Activated naive CD8-positive, alpha-beta T cell (primary cell): ENCODE data around the gene ZSWIM9.

ENCODE experiments used
- H3K27ac Mint-ChIP-seq: one replicate; pipeline ENCODE4 v1.8.0; 2021; ENCODE audit warnings: mixed read lengths
- H3K27me3 Mint-ChIP-seq: one replicate; pipeline ENCODE4 v1.8.0; 2021; ENCODE audit warnings: mixed read lengths
- H3K36me3 Mint-ChIP-seq: one replicate; pipeline ENCODE4 v1.8.0; 2021; ENCODE audit warnings: mixed read lengths
- H3K4me1 Mint-ChIP-seq: one replicate; pipeline ENCODE4 v1.8.0; 2021; ENCODE audit warnings: low read depth, mixed read lengths
- H3K4me3 Mint-ChIP-seq: one replicate; pipeline ENCODE4 v1.8.0; 2021; ENCODE audit warnings: mild to moderate bottlenecking, mixed read lengths
- H3K9me3 Mint-ChIP-seq: one replicate; pipeline ENCODE4 v1.8.0; 2021; ENCODE audit warnings: low read depth, mixed read lengths

ZSWIM9 gene

DNA sequence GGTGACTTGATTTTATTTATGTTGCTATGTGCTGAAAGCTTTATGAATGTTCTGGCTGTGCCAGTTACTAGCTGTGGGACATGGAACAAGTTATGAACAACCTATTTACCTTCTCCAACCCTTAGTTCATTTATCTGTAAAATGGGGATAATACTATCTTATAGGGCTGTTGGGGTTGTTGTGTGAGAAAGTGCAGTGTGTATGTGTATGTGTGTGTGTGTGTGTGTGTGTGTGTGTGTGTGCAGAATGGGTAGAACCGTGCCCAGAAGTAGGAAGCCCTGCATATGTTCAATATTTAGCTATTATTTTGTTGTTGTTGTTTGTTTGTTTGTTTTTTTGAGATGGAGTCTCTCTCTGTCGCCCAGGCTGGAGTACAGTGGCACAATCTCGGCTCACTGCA lies 20.4 kb downstream of the ZSWIM9 start:
- H3K4me3 Mint-ChIP-seq, result no peak overlapping the region
- no peaks in the 10 kb centered on the region for H3K27me3 Mint-ChIP-seq
- H3K4me1 Mint-ChIP-seq, result peaks cover 5% of the 10 kb centered on the region
- H3K27ac Mint-ChIP-seq, result no peak overlapping the region
- no peaks in the 10 kb centered on the region for H3K9me3 Mint-ChIP-seq
- H3K36me3 Mint-ChIP-seq, result peaks cover 5% of the 10 kb centered on the region

DNA sequence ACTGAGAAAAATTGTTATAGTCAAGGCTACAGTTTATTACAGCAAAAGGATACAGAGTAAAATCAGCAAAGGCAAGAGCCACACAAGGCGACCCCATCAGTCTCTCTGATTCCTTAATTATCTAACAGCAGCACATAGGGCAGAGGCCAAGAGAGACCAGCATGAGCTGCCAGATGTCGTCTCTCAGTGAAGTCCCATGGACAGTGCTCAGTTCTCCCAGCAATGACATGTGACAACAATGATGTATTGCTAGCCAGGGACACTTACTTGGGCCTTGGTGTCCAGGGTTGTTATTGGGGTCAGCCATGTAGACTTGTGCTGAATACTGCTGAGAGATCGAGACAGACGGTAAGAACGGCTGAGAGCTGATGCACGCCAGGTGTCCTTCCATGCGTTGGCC lies 22.3 kb downstream of the ZSWIM9 start:
- Mint-ChIP-seq H3K4me3 (no peak overlapping the region), H3K27ac (no peak overlapping the region), H3K27me3 (no peaks in the 10 kb centered on the region), H3K36me3 (peaks cover 5% of the 10 kb centered on the region), H3K4me1 (peaks cover 8% of the 10 kb centered on the region), H3K9me3 (no peaks in the 10 kb centered on the region)

DNA sequence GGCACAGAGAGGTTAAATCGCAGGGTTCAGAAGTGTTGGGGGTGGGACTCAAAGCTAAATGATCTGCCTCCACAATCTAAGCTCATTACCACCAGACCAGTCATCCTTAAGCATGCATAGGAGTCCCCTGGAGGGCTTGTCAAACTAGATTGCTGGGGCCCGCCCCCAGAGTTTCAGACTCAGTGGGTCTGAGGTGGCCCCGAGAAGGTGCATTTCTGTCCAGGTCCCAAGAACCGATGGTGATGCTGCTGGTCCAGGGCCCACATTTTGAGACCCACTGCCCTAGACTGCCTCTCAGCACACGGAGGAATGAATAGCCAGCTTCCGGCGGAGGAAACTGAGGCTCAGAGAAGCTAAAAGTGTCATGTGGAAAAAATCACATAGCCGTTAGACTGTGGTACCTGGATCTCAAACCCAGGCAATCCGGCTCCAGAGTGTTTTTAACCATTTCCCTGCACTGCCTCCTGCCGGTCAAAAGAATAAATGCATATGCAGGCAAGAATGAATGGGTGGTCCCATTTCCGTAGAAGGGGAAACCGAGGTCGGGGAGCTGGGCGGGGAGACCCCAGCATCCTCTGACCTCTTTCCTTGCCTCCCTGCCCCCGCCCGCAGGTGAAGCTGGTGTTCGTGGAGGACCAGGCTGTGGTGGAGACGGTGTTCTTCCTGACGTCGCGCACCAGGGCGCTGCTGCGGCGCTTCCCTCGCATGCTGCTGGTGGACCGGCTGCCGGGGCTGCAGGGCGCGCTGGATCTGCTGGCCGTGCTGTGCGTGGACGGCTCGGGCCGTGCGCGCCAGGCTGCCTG lies 23.8 kb downstream of the ZSWIM9 start:
- H3K9me3 Mint-ChIP-seq, result no peaks in the 10 kb centered on the region
- H3K27me3 Mint-ChIP-seq, result no peaks in the 10 kb centered on the region
- H3K4me1 Mint-ChIP-seq, result peaks cover 8% of the 10 kb centered on the region
- no peaks in the 10 kb centered on the region for H3K36me3 Mint-ChIP-seq
- no peak overlapping the region for H3K4me3 Mint-ChIP-seq
- no peak overlapping the region for H3K27ac Mint-ChIP-seq

DNA sequence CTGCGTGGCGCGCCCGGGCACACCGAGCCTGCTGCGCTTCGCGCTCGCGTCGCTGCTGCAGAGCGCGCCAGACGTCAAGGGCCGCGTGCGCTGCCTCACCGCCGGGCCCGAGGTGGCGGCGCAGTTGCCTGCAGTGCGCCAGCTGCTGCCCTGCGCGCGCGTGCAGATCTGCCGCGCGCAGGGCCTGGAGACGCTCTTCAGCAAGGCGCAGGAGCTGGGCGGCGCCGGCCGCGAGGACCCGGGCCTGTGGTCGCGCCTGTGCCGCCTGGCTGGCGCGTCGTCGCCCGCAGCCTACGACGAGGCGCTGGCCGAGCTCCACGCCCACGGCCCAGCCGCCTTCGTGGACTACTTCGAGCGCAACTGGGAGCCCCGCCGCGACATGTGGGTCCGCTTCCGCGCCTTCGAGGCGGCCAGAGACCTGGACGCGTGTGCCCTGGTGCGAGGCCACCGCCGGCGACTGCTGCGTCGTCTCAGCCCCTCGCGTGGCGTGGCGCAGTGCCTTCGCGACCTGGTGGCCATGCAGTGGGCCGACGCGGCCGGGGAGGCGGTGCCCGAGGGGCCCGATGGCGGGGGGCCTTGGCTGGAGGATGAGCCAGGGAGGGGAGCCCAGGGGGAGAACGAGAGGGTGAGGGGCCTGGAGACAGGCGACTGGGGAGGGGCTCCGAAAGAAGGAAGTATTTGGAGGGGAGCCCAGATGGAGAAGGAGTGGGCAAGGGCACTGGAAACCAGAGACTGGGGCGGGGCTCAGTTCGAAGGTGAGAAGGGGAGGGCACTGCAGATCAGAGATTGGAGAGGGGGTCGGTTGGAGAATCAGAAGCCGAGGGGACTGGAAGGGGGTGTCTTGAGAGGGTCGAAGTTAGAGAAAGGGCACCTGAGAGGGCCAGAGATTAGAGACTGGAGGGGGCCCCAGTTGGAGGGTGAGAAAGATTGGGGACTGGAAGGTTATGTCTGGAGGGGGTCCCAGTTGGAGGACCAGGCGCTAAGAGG lies 24.7 kb downstream of the ZSWIM9 start:
- Mint-ChIP-seq H3K4me1 (peaks cover 12% of the 10 kb centered on the region), H3K9me3 (no peaks in the 10 kb centered on the region), H3K27me3 (no peaks in the 10 kb centered on the region), H3K27ac (no peak overlapping the region), H3K36me3 (peaks cover 3% of the 10 kb centered on the region), H3K4me3 (no peak overlapping the region)

DNA sequence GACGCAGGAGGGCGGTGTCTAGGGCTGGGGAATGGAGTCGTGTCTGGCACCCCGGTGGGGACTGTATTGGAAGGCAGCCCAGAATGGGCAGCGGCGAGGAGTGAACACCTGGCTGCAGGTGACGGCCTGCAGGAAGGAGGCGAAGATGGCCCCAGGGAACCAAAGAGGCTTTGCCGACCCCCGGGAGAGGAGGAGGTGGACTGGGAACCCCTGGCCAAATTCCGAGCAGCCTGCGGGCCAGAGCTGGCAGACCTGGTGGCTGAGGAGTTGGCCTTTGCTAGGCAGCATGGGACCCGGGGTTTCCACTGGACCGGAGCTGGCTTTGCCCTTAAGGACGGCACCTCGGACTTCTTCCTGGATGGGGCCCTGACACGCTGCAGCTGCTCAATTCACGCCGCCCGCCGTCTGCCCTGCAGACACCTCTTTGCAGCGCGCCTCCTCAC lies 25.9 kb downstream of the ZSWIM9 start:
- Mint-ChIP-seq H3K4me1 (peaks cover 11% of the 10 kb centered on the region), H3K27me3 (no peaks in the 10 kb centered on the region), H3K4me3 (no peak overlapping the region), H3K27ac (no peak overlapping the region), H3K9me3 (no peaks in the 10 kb centered on the region), H3K36me3 (peaks cover 3% of the 10 kb centered on the region)

DNA sequence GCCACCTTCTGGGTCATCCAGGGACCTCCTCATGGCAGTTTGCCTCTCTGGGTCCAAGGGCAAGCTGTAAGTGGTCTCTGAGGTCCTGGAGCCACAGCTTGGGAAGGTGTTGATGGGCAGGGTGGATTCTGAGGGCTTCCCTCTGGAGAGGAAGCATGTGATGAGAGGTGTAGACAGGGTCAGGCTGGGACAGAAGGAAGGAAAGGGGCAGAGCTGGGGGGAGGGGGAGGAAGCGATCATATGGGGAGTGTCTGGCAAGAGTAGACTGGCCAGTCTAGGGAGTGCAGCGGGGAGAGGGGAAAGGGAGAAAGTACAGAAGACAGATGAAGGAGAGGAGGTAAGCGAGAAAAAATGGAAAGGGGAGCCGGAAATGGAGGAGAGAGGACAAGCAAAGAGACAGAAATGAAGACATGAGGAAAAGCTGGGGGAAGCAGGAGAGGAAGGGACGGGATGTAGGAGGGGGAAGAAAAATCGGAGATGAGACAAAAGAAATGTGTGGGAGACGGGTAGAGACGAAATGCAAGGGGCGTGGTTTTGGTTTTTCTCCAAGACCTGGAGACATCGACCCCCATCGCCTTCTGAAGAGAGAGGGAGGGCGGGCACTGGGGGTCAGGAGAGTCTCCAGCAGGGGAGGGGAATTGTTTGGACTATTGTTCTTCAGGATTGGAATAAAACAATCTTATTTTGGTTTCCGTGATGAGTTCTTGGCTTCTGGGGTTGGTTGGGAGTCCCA lies 26.6 kb downstream of the ZSWIM9 start:
- H3K27ac Mint-ChIP-seq, result no peak overlapping the region
- H3K27me3 Mint-ChIP-seq, result no peaks in the 10 kb centered on the region
- H3K4me3 Mint-ChIP-seq, result no peak overlapping the region
- peaks cover 14% of the 10 kb centered on the region for H3K4me1 Mint-ChIP-seq
- peaks cover 3% of the 10 kb centered on the region for H3K36me3 Mint-ChIP-seq
- H3K9me3 Mint-ChIP-seq, result no peaks in the 10 kb centered on the region

DNA sequence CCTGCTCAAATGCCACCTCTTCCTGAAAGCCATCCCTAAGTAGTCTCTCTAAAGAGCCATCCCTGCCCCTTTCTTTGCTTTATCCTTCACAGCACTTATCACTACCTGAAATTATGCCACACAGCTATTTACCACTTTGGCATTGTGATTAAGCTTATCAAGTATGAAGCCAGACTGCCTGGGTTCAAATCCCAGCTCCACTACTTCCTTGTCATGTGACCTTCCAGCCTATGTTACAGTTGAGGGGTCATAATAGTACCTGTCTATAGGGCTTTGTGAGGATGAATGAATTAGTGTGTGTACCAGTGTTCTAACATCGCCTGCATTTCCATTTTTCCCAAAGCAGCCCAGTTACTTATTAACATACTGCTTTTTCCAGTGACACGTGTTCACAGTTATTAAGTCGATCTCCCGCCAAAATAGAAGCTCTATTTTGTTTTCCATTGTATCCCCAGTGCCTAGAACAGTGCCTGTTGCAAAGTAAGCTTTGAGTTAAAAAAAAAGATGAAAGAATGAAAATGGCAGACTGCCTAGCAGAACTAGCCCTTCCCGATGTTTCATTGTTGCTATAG lies 32.8 kb downstream of the ZSWIM9 start:
- Mint-ChIP-seq H3K27ac (no peak overlapping the region), H3K9me3 (no peaks in the 10 kb centered on the region), H3K4me1 (peaks cover 29% of the 10 kb centered on the region), H3K4me3 (no peak overlapping the region), H3K27me3 (no peaks in the 10 kb centered on the region), H3K36me3 (peaks cover 3% of the 10 kb centered on the region)

DNA sequence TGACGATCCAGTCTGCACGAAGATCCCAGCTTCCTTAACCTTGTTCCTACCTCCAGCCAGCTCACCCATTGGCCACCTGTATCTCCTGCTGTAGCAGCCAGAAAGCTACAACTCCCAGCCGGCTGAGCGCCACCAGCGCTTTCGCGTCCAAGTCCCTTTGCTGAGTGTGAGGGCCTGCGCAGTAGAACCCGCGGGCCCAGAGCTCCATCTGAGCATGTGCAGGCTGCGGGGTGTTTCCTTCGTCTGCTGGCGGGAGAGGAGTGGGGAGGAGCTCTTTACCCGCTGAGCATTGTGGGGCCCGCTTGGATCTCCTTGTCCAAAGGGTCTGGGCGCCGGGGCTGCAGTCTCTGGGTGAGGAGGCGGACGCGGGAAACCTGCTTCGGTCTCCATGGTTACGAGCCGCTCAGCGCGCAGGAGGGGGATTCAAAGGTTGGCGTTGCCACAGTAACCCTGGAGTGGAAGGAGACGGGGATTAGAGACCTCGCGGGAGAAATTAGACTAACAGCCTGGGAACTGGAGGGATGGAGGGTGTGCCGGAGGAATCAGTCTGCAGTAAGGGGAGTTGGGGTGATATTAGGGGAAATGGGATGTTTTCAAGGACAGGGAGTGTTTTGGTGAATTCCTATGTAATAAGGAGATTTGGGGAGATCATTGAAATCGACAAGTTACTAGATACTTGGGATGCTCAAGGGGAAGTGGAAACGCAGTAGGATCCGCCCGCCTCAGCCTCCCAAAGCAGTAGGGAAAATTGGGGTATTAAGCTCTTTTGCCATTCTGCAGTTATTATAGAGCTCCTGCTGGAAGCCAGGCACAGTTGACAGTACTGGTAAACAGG lies 33.5 kb downstream of the ZSWIM9 start:
- Mint-ChIP-seq H3K4me3 (no peak overlapping the region), H3K9me3 (no peaks in the 10 kb centered on the region), H3K36me3 (peaks cover 3% of the 10 kb centered on the region), H3K27me3 (no peaks in the 10 kb centered on the region), H3K27ac (no peak overlapping the region), H3K4me1 (peaks cover 31% of the 10 kb centered on the region)

DNA sequence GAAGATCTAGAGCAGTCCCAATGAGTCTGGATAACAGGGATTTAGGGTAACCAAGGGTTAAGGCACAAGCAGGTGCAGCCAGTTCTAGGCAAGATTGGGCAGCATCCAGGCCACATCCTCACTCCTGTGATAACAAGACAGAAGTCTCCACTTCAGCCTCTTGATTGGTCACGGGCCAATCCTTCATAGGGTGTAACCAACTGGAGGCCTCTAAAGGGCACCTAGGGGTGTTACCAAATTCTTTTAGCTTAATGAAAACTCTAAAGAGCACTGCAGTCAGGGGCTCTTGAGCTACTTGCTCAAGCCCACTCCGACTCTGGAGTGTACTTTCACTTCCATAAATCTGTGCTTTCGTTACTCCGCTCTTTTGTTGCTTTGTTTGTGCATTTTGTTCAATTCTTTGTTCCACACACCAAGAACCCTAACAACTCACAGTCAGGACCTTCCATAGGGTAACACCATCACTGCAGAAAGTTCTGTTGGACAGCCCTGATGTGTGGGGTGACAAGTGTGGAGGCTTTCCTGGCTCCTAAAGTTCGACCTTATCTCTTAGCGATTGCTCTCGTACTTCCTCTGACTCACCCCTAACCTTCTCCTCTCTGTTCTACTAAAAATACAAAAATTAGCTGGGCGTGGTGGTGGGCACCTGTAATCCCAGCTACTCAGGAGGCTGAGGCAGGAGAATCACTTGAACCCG lies 36.1 kb downstream of the ZSWIM9 start:
- H3K4me1 Mint-ChIP-seq, result peaks cover 42% of the 10 kb centered on the region
- H3K9me3 Mint-ChIP-seq, result no peaks in the 10 kb centered on the region
- H3K36me3 Mint-ChIP-seq, result peaks cover 8% of the 10 kb centered on the region
- H3K4me3 Mint-ChIP-seq, result peak overlapping the region; percentile 5
- no peaks in the 10 kb centered on the region for H3K27me3 Mint-ChIP-seq
- H3K27ac Mint-ChIP-seq, result peak overlapping the region; percentile 56

DNA sequence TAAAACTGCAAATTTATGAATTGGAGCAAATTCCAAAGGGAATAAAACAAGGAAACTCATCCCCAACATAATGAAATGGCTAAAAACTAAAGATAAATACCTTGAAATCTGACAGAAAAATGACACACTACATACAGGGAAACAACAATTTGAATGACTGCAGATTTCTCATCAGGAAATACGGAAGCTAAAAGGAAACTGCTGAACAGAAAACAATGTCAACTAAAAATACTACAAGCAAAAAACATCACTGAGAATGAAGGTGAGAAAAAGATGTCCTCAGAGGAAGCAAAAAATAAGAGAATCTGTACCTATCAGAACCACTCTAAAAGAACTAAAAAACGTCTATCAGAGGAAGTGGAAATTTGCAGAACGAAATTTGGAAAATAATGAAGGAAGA lies 39.5 kb downstream of the ZSWIM9 start:
- no peaks in the 10 kb centered on the region for H3K27me3 Mint-ChIP-seq
- H3K27ac Mint-ChIP-seq, result peak overlapping the region; percentile 80
- no peaks in the 10 kb centered on the region for H3K9me3 Mint-ChIP-seq
- H3K36me3 Mint-ChIP-seq, result peaks cover 13% of the 10 kb centered on the region
- no peak overlapping the region for H3K4me3 Mint-ChIP-seq
- peaks cover 37% of the 10 kb centered on the region for H3K4me1 Mint-ChIP-seq

DNA sequence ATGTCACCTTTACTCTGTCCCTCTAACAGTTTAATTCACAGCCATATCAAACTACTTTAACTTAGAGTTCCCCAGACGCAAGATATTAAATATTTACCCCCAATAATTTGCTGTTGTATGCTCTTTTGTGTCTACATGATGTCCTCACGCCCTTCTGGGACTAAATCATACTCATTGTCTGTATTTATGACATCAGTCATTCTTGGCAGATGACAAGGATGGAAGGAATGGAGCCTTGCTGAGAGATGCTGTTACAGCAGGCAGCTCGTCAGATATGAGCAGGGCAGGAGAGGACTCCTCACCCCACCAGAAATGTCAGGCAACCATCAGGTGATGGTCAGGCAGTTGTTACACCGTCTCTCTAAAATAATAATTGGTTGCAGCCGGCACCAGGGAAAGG lies 43.5 kb downstream of the ZSWIM9 start:
- H3K9me3 Mint-ChIP-seq, result no peaks in the 10 kb centered on the region
- H3K4me3 Mint-ChIP-seq, result no peak overlapping the region
- peaks cover 27% of the 10 kb centered on the region for H3K4me1 Mint-ChIP-seq
- H3K36me3 Mint-ChIP-seq, result peaks cover 13% of the 10 kb centered on the region
- no peaks in the 10 kb centered on the region for H3K27me3 Mint-ChIP-seq
- H3K27ac Mint-ChIP-seq, result no peak overlapping the region

DNA sequence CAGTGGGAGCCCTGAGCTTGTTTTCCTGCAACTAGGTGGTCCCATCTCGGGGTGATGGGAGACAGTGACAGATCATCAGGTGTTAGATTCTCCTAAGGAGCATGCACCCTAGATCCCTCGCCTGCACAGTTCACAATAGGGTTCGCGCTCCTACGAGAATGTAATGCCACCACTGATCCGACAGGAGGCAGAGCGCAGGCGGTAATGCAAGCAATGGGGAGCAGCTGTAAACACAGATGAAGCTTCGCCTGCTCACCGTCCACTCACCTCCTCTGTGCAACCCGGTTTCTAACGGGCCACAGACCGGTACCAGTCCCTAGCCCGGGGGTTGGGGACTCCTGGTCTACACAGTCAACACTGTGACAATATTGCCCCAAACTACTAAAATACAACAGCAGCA lies 46.5 kb downstream of the ZSWIM9 start:
- peaks cover 7% of the 10 kb centered on the region for H3K36me3 Mint-ChIP-seq
- no peak overlapping the region for H3K27ac Mint-ChIP-seq
- H3K4me3 Mint-ChIP-seq, result no peak overlapping the region

DNA sequence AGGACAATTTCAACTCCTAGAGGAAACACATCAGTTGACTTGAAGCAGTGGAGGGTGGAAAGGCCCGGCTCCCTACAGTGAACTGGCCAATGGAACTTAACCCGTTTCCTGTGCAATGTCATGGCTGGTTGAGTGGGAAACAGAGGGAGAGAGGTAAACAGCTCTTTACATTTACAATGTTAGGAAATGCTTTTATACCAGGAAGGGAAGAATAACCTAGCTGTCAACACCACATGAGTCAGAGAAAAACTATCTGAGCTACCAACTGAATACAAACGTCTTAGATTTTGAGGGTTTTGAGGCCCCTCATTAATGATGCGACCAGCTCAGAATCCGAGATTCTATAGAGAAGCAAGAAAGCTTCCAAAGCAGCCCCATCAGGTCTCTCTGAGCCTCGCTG lies 48.5 kb downstream of the ZSWIM9 start:
- Mint-ChIP-seq H3K9me3 (no peaks in the 10 kb centered on the region), H3K27me3 (no peaks in the 10 kb centered on the region), H3K4me1 (peaks cover 13% of the 10 kb centered on the region), H3K4me3 (no peak overlapping the region), H3K27ac (peak overlapping the region; percentile 61), H3K36me3 (peaks cover 2% of the 10 kb centered on the region)

More for the DNA sequence above, 46.5 kb downstream of the ZSWIM9 start:
- no peaks in the 10 kb centered on the region for H3K9me3 Mint-ChIP-seq
- H3K4me1 Mint-ChIP-seq, result peaks cover 13% of the 10 kb centered on the region
- H3K27me3 Mint-ChIP-seq, result no peaks in the 10 kb centered on the region
